Naive B cell (primary cell): Measurements from ENCODE around the gene KLHDC10. TPM values are rescaled to one million over a fixed set of nuclear protein-coding genes. Genes with fewer than 3 reads are reported as not detected.
"Not testable (repeated sequence)": the region's sequence is repeated elsewhere in the genome, so short reads cannot be mapped to it uniquely, and the experiment has no call there.

Experiments used
- ATAC-seq, 2 donors: fragments of 150-1000 bp; cut with Tn5 transposase; 2 replicates each; pipeline ENCODE4 v1.10.0; 2021; ENCODE audit warnings: low read depth in 2 of 2, mild to moderate bottlenecking in 2 of 2, moderate library complexity in 2 of 2
- DNase-seq: peaks from one replicate; pipeline ENCODE4 v3.0.0; 2022
- H3K27ac Mint-ChIP-seq, 6 donors: one replicate each; pipeline ENCODE4 v1.8.0; 2020 to 2022; ENCODE audit warnings: mild to moderate bottlenecking in 6 of 6, mixed read lengths in 6 of 6, moderate library complexity in 5 of 6, inconsistent platforms in 2 of 6
- H3K27me3 Mint-ChIP-seq, 3 donors: one replicate each; pipeline ENCODE4 v1.8.0; 2021 to 2022; ENCODE audit warnings: mixed read lengths in 3 of 3, mild to moderate bottlenecking in 1 of 3
- H3K36me3 Mint-ChIP-seq, 2 donors: one replicate each; pipeline ENCODE4 v1.8.0; 2020 to 2022; ENCODE audit warnings: mixed read lengths in 2 of 2, inconsistent platforms in 1 of 2, mild to moderate bottlenecking in 1 of 2
- H3K4me1 Mint-ChIP-seq, 3 donors: one replicate each; pipeline ENCODE4 v1.8.0; 2020 to 2022; ENCODE audit warnings: mixed read lengths in 3 of 3, inconsistent platforms in 1 of 3, mild to moderate bottlenecking in 1 of 3, moderate library complexity in 1 of 3
- H3K4me3 Mint-ChIP-seq, 8 donors: one replicate each; pipeline ENCODE4 v1.8.0; 2020 to 2022; ENCODE audit warnings: mild to moderate bottlenecking in 8 of 8, mixed read lengths in 8 of 8, moderate library complexity in 8 of 8, inconsistent platforms in 2 of 8
- H3K9me3 Mint-ChIP-seq, 7 donors: one replicate each; pipeline ENCODE4 v1.8.0; 2020 to 2022; ENCODE audit warnings: mixed read lengths in 7 of 7, mild to moderate bottlenecking in 5 of 7, inconsistent platforms in 2 of 7, moderate library complexity in 1 of 7
- polyA plus RNA-seq, 6 donors: library from polyadenylated mRNA; unstranded; fragments of 300-500 nt; fragmentation: Illumina TruSeq; gene quantifications; one replicate each; pipeline ENCODE4 v1.2.3, GENCODE V29; 2021; ENCODE audit warnings: low read depth in 6 of 6

KLHDC10 gene
- polyA plus RNA-seq, 6 donors from 2014 or later, result 1.4 to 6.5 (median 3.5) TPM

GRCh38 chr7:130063036-130063435, 7.3 kb upstream of the KLHDC10 start:
- no peak overlapping the region for H3K27ac Mint-ChIP-seq

GRCh38 chr7:130064580-130064926, 5.8 kb upstream of the KLHDC10 start:
- H3K27ac Mint-ChIP-seq, H3K4me1 Mint-ChIP-seq, ATAC-seq, H3K36me3 Mint-ChIP-seq, H3K4me3 Mint-ChIP-seq, DNase-seq, H3K9me3 Mint-ChIP-seq: not testable (repeated sequence)
- H3K27me3 Mint-ChIP-seq, result peaks cover 0 to 15% (median 5%) of the 10 kb centered on the region in 3 donors

More at GRCh38 chr7:130063036-130063435, 7.3 kb upstream of the KLHDC10 start:
- Mint-ChIP-seq H3K4me1 (peaks cover 0 to 3% (median 0%) of the 10 kb centered on the region in 3 donors), H3K9me3 (no peaks in the 10 kb centered on the region), H3K27me3 (peaks cover 0 to 19% (median 8%) of the 10 kb centered on the region in 3 donors), H3K4me3 (no peak overlapping the region), H3K36me3 (no peaks in the 10 kb centered on the region)
- ATAC-seq, result peak; percentile 70 to 78
- DNase-seq, result peak; percentile 52

- H3K9me3 Mint-ChIP-seq, result no peaks in the 10 kb centered on the region
- ATAC-seq (no peak), DNase-seq (no peak)
- H3K4me3 Mint-ChIP-seq, result no peak overlapping the region
- H3K4me1 Mint-ChIP-seq, result peaks cover 3 to 14% (median 11%) of the 10 kb centered on the region in 3 donors
- H3K36me3 Mint-ChIP-seq, result no peaks in the 10 kb centered on the region
- H3K27me3 Mint-ChIP-seq, result peaks cover 0 to 10% (median 3%) of the 10 kb centered on the region in 3 donors
- no peak overlapping the region for H3K27ac Mint-ChIP-seq
Measured at GRCh38 chr7:130065500-130066152, 4.7 kb upstream of the KLHDC10 start.

GRCh38 chr7:130069179-130069977, 956 bp upstream of the KLHDC10 start:
- Mint-ChIP-seq H3K27me3 (peaks cover 0 to 5% (median 0%) of the 10 kb centered on the region in 3 donors), H3K27ac (peak overlapping the region in 4 of 6 donors; percentile 72 to 97 (median 91)), H3K36me3 (peaks cover 0 to 7% of the 10 kb centered on the region in 2 donors), H3K9me3 (no peaks in the 10 kb centered on the region), H3K4me3 (peak overlapping the region; percentile 84 to 98 (median 92)), H3K4me1 (peaks cover 27 to 43% (median 41%) of the 10 kb centered on the region in 3 donors)
- ATAC-seq (no peak), DNase-seq (no peak)

- ATAC-seq, result no peak
- Mint-ChIP-seq H3K4me3 (peak overlapping the region; percentile 84 to 98 (median 92)), H3K27ac (peak overlapping the region in 5 of 6 donors; percentile 14 to 97 (median 90)), H3K36me3 (peaks cover 0 to 8% of the 10 kb centered on the region in 2 donors), H3K4me1 (peaks cover 35 to 56% (median 48%) of the 10 kb centered on the region in 3 donors), H3K9me3 (no peaks in the 10 kb centered on the region), H3K27me3 (peaks cover 0 to 5% (median 0%) of the 10 kb centered on the region in 3 donors)
- DNase-seq, result no peak
Measured at GRCh38 chr7:130070861-130071622, 708 bp downstream of the KLHDC10 start.

- Mint-ChIP-seq H3K9me3 (no peaks in the 10 kb centered on the region), H3K27me3 (peaks cover 0 to 4% (median 0%) of the 10 kb centered on the region in 3 donors), H3K4me3 (peak overlapping the region in 7 of 8 donors; percentile 76 to 98 (median 91)), H3K36me3 (peaks cover 0 to 8% of the 10 kb centered on the region in 2 donors), H3K4me1 (peaks cover 35 to 57% (median 49%) of the 10 kb centered on the region in 3 donors), H3K27ac (no peak overlapping the region)
- peak; percentile 69 for DNase-seq
- ATAC-seq, result peak; percentile 30 to 38
Measured at GRCh38 chr7:130071701-130072622, 1.6 kb downstream of the KLHDC10 start.

- Mint-ChIP-seq H3K4me3 (no peak overlapping the region), H3K4me1 (peaks cover 27 to 36% (median 35%) of the 10 kb centered on the region in 3 donors), H3K27me3 (no peaks in the 10 kb centered on the region), H3K9me3 (peaks cover 0 to 2% (median 0%) of the 10 kb centered on the region in 7 donors), H3K36me3 (peaks cover 7 to 8% of the 10 kb centered on the region in 2 donors), H3K27ac (peak overlapping the region in 1 of 6 donors; percentile 15)
- ATAC-seq (no peak), DNase-seq (no peak)
Measured at GRCh38 chr7:130079846-130080394, 9.6 kb downstream of the KLHDC10 start.

GRCh38 chr7:130083497-130083896, 13.2 kb downstream of the KLHDC10 start:
- not testable (repeated sequence) for H3K36me3 Mint-ChIP-seq, H3K9me3 Mint-ChIP-seq, ATAC-seq, DNase-seq, H3K27me3 Mint-ChIP-seq, H3K4me3 Mint-ChIP-seq
- H3K27ac Mint-ChIP-seq, result peak overlapping the region in 4 of 6 donors; percentile 3 to 71 (median 6)
- H3K4me1 Mint-ChIP-seq, result peaks cover 29 to 46% (median 34%) of the 10 kb centered on the region in 3 donors

GRCh38 chr7:130084037-130084875, 13.9 kb downstream of the KLHDC10 start:
- peaks cover 29 to 50% (median 39%) of the 10 kb centered on the region in 3 donors for H3K4me1 Mint-ChIP-seq
- peaks cover 7 to 8% of the 10 kb centered on the region in 2 donors for H3K36me3 Mint-ChIP-seq
- DNase-seq, result no peak
- peak overlapping the region in 4 of 6 donors; percentile 1 to 29 (median 6) for H3K27ac Mint-ChIP-seq
- peak in 1 of 2 donors; percentile 57 for ATAC-seq
- no peaks in the 10 kb centered on the region for H3K27me3 Mint-ChIP-seq
- peaks cover 0 to 2% (median 0%) of the 10 kb centered on the region in 7 donors for H3K9me3 Mint-ChIP-seq
- H3K4me3 Mint-ChIP-seq, result no peak overlapping the region

GRCh38 chr7:130085235-130085634, 14.9 kb downstream of the KLHDC10 start:
- peaks cover 29 to 51% (median 41%) of the 10 kb centered on the region in 3 donors for H3K4me1 Mint-ChIP-seq
- H3K9me3 Mint-ChIP-seq, H3K4me3 Mint-ChIP-seq, ATAC-seq, H3K27me3 Mint-ChIP-seq, H3K27ac Mint-ChIP-seq, DNase-seq, H3K36me3 Mint-ChIP-seq: not testable (repeated sequence)

GRCh38 chr7:130086938-130087337, 16.6 kb downstream of the KLHDC10 start:
- H3K4me1 Mint-ChIP-seq, result peaks cover 33 to 61% (median 51%) of the 10 kb centered on the region in 3 donors
- ATAC-seq, result no peak

More at GRCh38 chr7:130086938-130087337, 16.6 kb downstream of the KLHDC10 start:
- Mint-ChIP-seq H3K36me3 (peaks cover 7 to 8% of the 10 kb centered on the region in 2 donors), H3K27ac (peak overlapping the region in 2 of 6 donors; percentile 26 to 49), H3K9me3 (no peaks in the 10 kb centered on the region), H3K27me3 (no peaks in the 10 kb centered on the region), H3K4me3 (peak overlapping the region in 1 of 8 donors; percentile 17)
- no peak for DNase-seq
